HepG2 (cell line): ENCODE results near the gene PNKD. TPM values are rescaled to one million over a fixed set of nuclear protein-coding genes. Genes with fewer than 3 reads are reported as not detected.

ENCODE experiments used
- ADNP ChIP-seq: sonication (generic); formaldehyde crosslinking; IDR thresholded peaks from 2 replicates; pipeline ENCODE4 v1.4.0; 2020; ENCODE audit warnings: missing genetic modification reagents
- ARNT ChIP-seq: fragments of 450-650 bp; IDR thresholded peaks from 2 replicates; pipeline ENCODE4 v1.6.1; 2017
- CTCF ChIP-seq: sonication (generic); formaldehyde crosslinking; IDR thresholded peaks from 2 replicates; pipeline ENCODE4 v1.5.0; 2020; ENCODE audit warnings: mild to moderate bottlenecking, missing genetic modification reagents, moderate library complexity
- GMEB1 ChIP-seq: sonication (generic); formaldehyde crosslinking; IDR thresholded peaks from 2 replicates; pipeline ENCODE4 v1.5.1; 2020; ENCODE audit warnings: missing genetic modification reagents, mild to moderate bottlenecking, borderline replicate concordance
- GRHL1 ChIP-seq: sonication (generic); formaldehyde crosslinking; conservative IDR thresholded peaks from 2 replicates; pipeline ENCODE4 v1.8.0; 2022; ENCODE audit warnings: missing genetic modification reagents
- HCFC1 ChIP-seq: fragments of 150-350 bp; IDR thresholded peaks from 2 replicates; pipeline ENCODE4 v1.6.1; 2014; ENCODE audit warnings: low read depth, low read length
- HOXD1 ChIP-seq: sonication (generic); formaldehyde crosslinking; IDR thresholded peaks from 2 replicates; pipeline ENCODE4 v1.5.0; 2020; ENCODE audit warnings: missing genetic modification reagents
- IKZF4 ChIP-seq: sonication (generic); formaldehyde crosslinking; IDR thresholded peaks from 2 replicates; pipeline ENCODE4 v1.5.1; 2020; ENCODE audit warnings: borderline replicate concordance, mild to moderate bottlenecking, low read depth, missing genetic modification reagents; ENCODE audit errors: not compliant biosample characterization
- KLF6 ChIP-seq: IDR thresholded peaks from 2 replicates; pipeline ENCODE4 v1.8.0; 2016; ENCODE audit warnings: missing biosample characterization, missing genetic modification reagents
- NFE2L1 ChIP-seq: sonication (generic); formaldehyde crosslinking; IDR thresholded peaks from 2 replicates; pipeline ENCODE4 v1.4.0; 2020; ENCODE audit warnings: missing genetic modification reagents, mild to moderate bottlenecking, borderline replicate concordance
- PCBP1 ChIP-seq: fragments of 200-400 bp; formaldehyde crosslinking; IDR thresholded peaks from 2 replicates; pipeline ENCODE4 v1.6.1; 2017; ENCODE audit warnings: mild to moderate bottlenecking, low read depth, low read length, borderline replicate concordance
- RAD21 ChIP-seq: fragments of 450-650 bp; formaldehyde crosslinking; IDR thresholded peaks from 2 replicates; pipeline ENCODE4 v1.5.0; 2020; ENCODE audit warnings: mild to moderate bottlenecking
- SP1 ChIP-seq, 2 experiments: fragments of 450-650 bp in 1 of 2; sonication (generic) in 1 of 2; formaldehyde crosslinking in 1 of 2; IDR thresholded peaks; 2 replicates each; pipeline versions ENCODE4 v1.4.0 to v1.6.1; 2016 to 2020; ENCODE audit warnings: missing genetic modification reagents in 1 of 2
- ZBTB39 ChIP-seq: sonication (generic); formaldehyde crosslinking; IDR thresholded peaks from 2 replicates; pipeline ENCODE4 v1.5.0; 2020; ENCODE audit warnings: missing genetic modification reagents
- ZNF20 ChIP-seq: sonication (generic); formaldehyde crosslinking; IDR thresholded peaks from 2 replicates; pipeline ENCODE4 v1.4.0; 2020; ENCODE audit warnings: mild to moderate bottlenecking, moderate library complexity, missing genetic modification reagents
- ZNF333 ChIP-seq: sonication (generic); formaldehyde crosslinking; IDR thresholded peaks from 2 replicates; pipeline ENCODE4 v1.4.0; 2020; ENCODE audit warnings: mild to moderate bottlenecking, missing genetic modification reagents, borderline replicate concordance
- ZNF33A ChIP-seq: sonication (generic); formaldehyde crosslinking; IDR thresholded peaks from 2 replicates; pipeline ENCODE4 v1.5.1; 2020; ENCODE audit warnings: missing genetic modification reagents, mild to moderate bottlenecking, moderate library complexity, borderline replicate concordance
- ZNF432 ChIP-seq: sonication (generic); formaldehyde crosslinking; IDR thresholded peaks from 2 replicates; pipeline ENCODE4 v1.5.0; 2020; ENCODE audit warnings: missing genetic modification reagents, mild to moderate bottlenecking, borderline replicate concordance
- ZNF547 ChIP-seq: sonication (generic); formaldehyde crosslinking; IDR thresholded peaks from 2 replicates; pipeline ENCODE4 v1.5.1; 2020; ENCODE audit warnings: mild to moderate bottlenecking, missing genetic modification reagents
- ZNF709 ChIP-seq: sonication (generic); formaldehyde crosslinking; IDR thresholded peaks from 2 replicates; pipeline ENCODE4 v1.5.0; 2020; ENCODE audit warnings: mild to moderate bottlenecking, missing genetic modification reagents
- ZNF788 ChIP-seq: sonication (generic); formaldehyde crosslinking; IDR thresholded peaks from 2 replicates; pipeline ENCODE4 v1.5.0; 2020; ENCODE audit warnings: mild to moderate bottlenecking, missing genetic modification reagents, borderline replicate concordance
- polyA plus RNA-seq, 8 experiments: library from polyadenylated mRNA; depleted of rRNA in 3 of 8; stranded (reverse) in 7 of 8; unstranded in 1 of 8; fragments of >200 nt; fragmentation: Illumina TruSeq in 4 of 8; extraction: Trizol in 4 of 8; gene quantifications; 2 replicates each; pipeline versions ENCODE4 v1.2.1 to v1.2.3, GENCODE V29; 2011 to 2016; ENCODE audit warnings: low read depth in 4 of 8, missing spikeins in 1 of 8, mixed read lengths in 1 of 8; ENCODE audit not compliant: insufficient read depth in 1 of 8
- total RNA-seq, 5 experiments: library from RNA; depleted of rRNA; stranded (reverse); fragments of >200 nt; fragmentation: Illumina TruSeq; extraction: Trizol; gene quantifications; 2 replicates each; pipeline ENCODE4 v1.2.3, GENCODE V29; 2016; ENCODE audit warnings: low read depth in 1 of 5

The PNKD gene
- total and polyA plus RNA-seq, 2 of the 13 experiments (the other 11 are each of a cell fraction or from before 2014, with no cell fraction given), result 55.9 to 80.4 TPM

- TF ChIP-seq ZNF788 (CRISPR knock-in tag) (peak; percentile 78; the same call in 1 of the 2 replicates), ARNT (no peak), ZBTB39 (no peak), ZNF709 (CRISPR knock-in tag) (peak; percentile 91), HCFC1 (peak; percentile 99), IKZF4 (CRISPR knock-in tag) (peak; percentile 9), ADNP (CRISPR knock-in tag) (no peak), ZNF547 (CRISPR knock-in tag) (no peak), HOXD1 (CRISPR knock-in tag) (no peak; the same call in none of the 2 replicates), ZNF20 (no peak), NFE2L1 (CRISPR knock-in tag) (no peak), RAD21 (CRISPR knock-in tag) (peak; percentile 40), CTCF (peak; percentile 54), GRHL1 (CRISPR knock-in tag) (no peak), SP1 (IDR thresholded peaks at IDR 0.05) (peak; percentile 81; the same call in 1 of the 2 replicates), SP1 (CRISPR knock-in tag; IDR thresholded peaks at IDR 0.05) (peak; percentile 98), ZNF432 (CRISPR knock-in tag) (no peak), PCBP1 (peak; percentile 89), ZNF33A (CRISPR knock-in tag) (no peak; the same call in 1 of the 2 replicates), GMEB1 (peak; percentile 97), ZNF333 (CRISPR knock-in tag) (peak; percentile 97), KLF6 (CRISPR knock-in tag) (peak; percentile 67; the same call in 1 of the 2 replicates)
Observed at GRCh38 chr2:218269900-218270720, at the start of gene PNKD, which contains the start of gene AAMP (continued).
